ENCODE data around the gene POU6F2. TPM values are rescaled to one million over a fixed set of nuclear protein-coding genes. Genes with fewer than 3 reads are reported as not detected.

The POU6F2 gene
- polyA plus RNA-seq, 1 experiment, result not detected

- ChIA-PET CTCF (no interaction called here), POLR2A (no interaction called here)
- no peak overlapping the region for H3K4me3 ChIP-seq (ENCODE audit: low read depth, low read length)
- DNase-seq (ENCODE audit: low read depth), result no peak
- H3K27me3 ChIP-seq (ENCODE audit: control insufficient read depth, insufficient read depth, low read length), result no peaks in the 10 kb centered on the region
- H3K36me3 ChIP-seq (ENCODE audit: control insufficient read depth, insufficient read depth, low read length), result no peaks in the 10 kb centered on the region
- no peak for TF ChIP-seq CTCF (IDR thresholded peaks at IDR 0.05; ENCODE audit: insufficient read depth, low read depth, low read length)
Measured at GRCh38 chr7:39022796-39023195, 45.1 kb downstream of the POU6F2 start.

GRCh38 chr7:39027491-39027890 is 49.8 kb downstream of the POU6F2 start:
- Histone ChIP-seq H3K36me3 (ENCODE audit: control insufficient read depth, insufficient read depth, low read length) (no peaks in the 10 kb centered on the region), H3K27me3 (ENCODE audit: control insufficient read depth, insufficient read depth, low read length) (no peaks in the 10 kb centered on the region; the same call in 1 of the 2 replicates), H3K4me3 (ENCODE audit: low read depth, low read length) (no peak overlapping the region)
- ChIA-PET POLR2A (no interaction called here), CTCF (no interaction called here)
- no peak for DNase-seq (ENCODE audit: low read depth)
- TF ChIP-seq CTCF (IDR thresholded peaks at IDR 0.05; ENCODE audit: insufficient read depth, low read depth, low read length), result no peak

GRCh38 chr7:39033885-39034624 is 56.3 kb downstream of the POU6F2 start:
- DNase-seq (ENCODE audit: low read depth), result no peak
- CTCF ChIA-PET, result no interaction called here
- POLR2A ChIA-PET, result no interaction called here
- TF ChIP-seq CTCF (IDR thresholded peaks at IDR 0.05; ENCODE audit: insufficient read depth, low read depth, low read length), result no peak
- H3K36me3 ChIP-seq (ENCODE audit: control insufficient read depth, insufficient read depth, low read length), result no peaks in the 10 kb centered on the region
- no peak overlapping the region for H3K4me3 ChIP-seq (ENCODE audit: low read depth, low read length)
- no peaks in the 10 kb centered on the region; the same call in 1 of the 2 replicates for H3K27me3 ChIP-seq (ENCODE audit: control insufficient read depth, insufficient read depth, low read length)

- TF ChIP-seq CTCF (IDR thresholded peaks at IDR 0.05; ENCODE audit: insufficient read depth, low read depth, low read length), result no peak
- CTCF ChIA-PET, result no interaction called here
- DNase-seq (ENCODE audit: low read depth), result no peak
- H3K27me3 ChIP-seq (ENCODE audit: control insufficient read depth, insufficient read depth, low read length), result no peaks in the 10 kb centered on the region; the same call in 1 of the 2 replicates
- POLR2A ChIA-PET, result no interaction called here
- no peaks in the 10 kb centered on the region for H3K36me3 ChIP-seq (ENCODE audit: control insufficient read depth, insufficient read depth, low read length)
- no peak overlapping the region for H3K4me3 ChIP-seq (ENCODE audit: low read depth, low read length)
Measured at GRCh38 chr7:39035156-39035555, 57.4 kb downstream of the POU6F2 start.

GRCh38 chr7:39035903-39036302 is 58.2 kb downstream of the POU6F2 start:
- ChIA-PET POLR2A (no interaction called here), CTCF (no interaction called here)
- no peaks in the 10 kb centered on the region for H3K36me3 ChIP-seq (ENCODE audit: control insufficient read depth, insufficient read depth, low read length)
- no peak for DNase-seq (ENCODE audit: low read depth)
- no peak overlapping the region for H3K4me3 ChIP-seq (ENCODE audit: low read depth, low read length)
- no peaks in the 10 kb centered on the region; the same call in 1 of the 2 replicates for H3K27me3 ChIP-seq (ENCODE audit: control insufficient read depth, insufficient read depth, low read length)
- no peak for TF ChIP-seq CTCF (IDR thresholded peaks at IDR 0.05; ENCODE audit: insufficient read depth, low read depth, low read length)

Measured in BJ (cell line).